ENCODE measurements around the gene DDX42. TPM values are rescaled to one million over a fixed set of nuclear protein-coding genes. Genes with fewer than 3 reads are reported as not detected.

DDX42 gene
- total and polyA plus RNA-seq, 2 donors (not counting 1 experiment from before 2014, with no cell fraction given) = 61.6 to 170 TPM

DNA sequence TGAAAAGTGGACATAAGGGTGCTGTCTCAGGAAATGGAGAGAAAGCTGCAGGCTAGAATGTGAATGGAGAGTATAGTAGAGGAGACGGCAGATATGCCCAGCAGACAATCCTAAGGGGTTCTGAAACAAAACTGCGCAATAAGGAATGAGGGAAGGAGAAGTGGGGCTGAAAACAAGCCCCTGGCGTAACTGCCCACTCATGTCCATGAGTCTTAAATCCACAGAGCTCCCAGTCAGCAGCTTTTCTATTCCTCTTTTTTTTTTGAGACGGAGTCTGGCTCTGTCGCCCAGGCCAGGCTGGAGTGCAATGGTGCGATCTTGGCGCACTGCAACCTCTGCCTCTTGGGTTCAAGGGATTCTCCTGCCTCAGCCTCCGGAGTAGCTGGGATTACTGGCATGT lies 38.3 kb upstream of the DDX42 start:
- Histone ChIP-seq H3K27me3 (replicated peaks in 1 of 4; ENCODE audit: control extremely low read depth in 1 of 4, control insufficient read depth in 3 of 4, insufficient read depth in 4 of 4, low read length in 3 of 4) (no peaks in the 10 kb centered on the region), H2AFZ (ENCODE audit: insufficient read depth, low read depth, low read length, poor library complexity, severe bottlenecking) (no peak overlapping the region), H3K4me1 (ENCODE audit: control insufficient read depth in 2 of 2, insufficient read depth in 2 of 2, low read length in 2 of 2) (peaks cover 6 to 7% of the 10 kb centered on the region in 2 donors), H3K27ac (ENCODE audit: low read length in 2 of 2) (no peak overlapping the region), H3K79me2 (ENCODE audit: control insufficient read depth, insufficient read depth, low read length) (peaks cover 81% of the 10 kb centered on the region), H4K20me1 (ENCODE audit: control insufficient read depth, insufficient read depth, low read length, poor library complexity, severe bottlenecking) (no peaks in the 10 kb centered on the region), H3K36me3 (replicated peaks in 1 of 2; ENCODE audit: control extremely low read depth in 1 of 2, control insufficient read depth in 1 of 2, extremely low read depth in 1 of 2, insufficient read depth in 2 of 2, low read length in 1 of 2) (peaks cover 0 to 5% of the 10 kb centered on the region in 2 experiments), H3K4me2 (replicated peaks; ENCODE audit: low read depth, low read length, poor library complexity, severe bottlenecking) (no peak overlapping the region), H3K9me3 (ENCODE audit: control extremely low read depth in 1 of 3, control insufficient read depth in 2 of 3, insufficient read depth in 1 of 3, low read length in 2 of 3) (no peaks in the 10 kb centered on the region), H3K4me3 (ENCODE audit: control extremely low read depth in 1 of 5, extremely low read depth in 1 of 5, insufficient read depth in 1 of 5, low read depth in 2 of 5, low read length in 4 of 5) (no peak overlapping the region), H3K9ac (ENCODE audit: low read length) (no peak overlapping the region)
- TF ChIP-seq, protein P1, sequence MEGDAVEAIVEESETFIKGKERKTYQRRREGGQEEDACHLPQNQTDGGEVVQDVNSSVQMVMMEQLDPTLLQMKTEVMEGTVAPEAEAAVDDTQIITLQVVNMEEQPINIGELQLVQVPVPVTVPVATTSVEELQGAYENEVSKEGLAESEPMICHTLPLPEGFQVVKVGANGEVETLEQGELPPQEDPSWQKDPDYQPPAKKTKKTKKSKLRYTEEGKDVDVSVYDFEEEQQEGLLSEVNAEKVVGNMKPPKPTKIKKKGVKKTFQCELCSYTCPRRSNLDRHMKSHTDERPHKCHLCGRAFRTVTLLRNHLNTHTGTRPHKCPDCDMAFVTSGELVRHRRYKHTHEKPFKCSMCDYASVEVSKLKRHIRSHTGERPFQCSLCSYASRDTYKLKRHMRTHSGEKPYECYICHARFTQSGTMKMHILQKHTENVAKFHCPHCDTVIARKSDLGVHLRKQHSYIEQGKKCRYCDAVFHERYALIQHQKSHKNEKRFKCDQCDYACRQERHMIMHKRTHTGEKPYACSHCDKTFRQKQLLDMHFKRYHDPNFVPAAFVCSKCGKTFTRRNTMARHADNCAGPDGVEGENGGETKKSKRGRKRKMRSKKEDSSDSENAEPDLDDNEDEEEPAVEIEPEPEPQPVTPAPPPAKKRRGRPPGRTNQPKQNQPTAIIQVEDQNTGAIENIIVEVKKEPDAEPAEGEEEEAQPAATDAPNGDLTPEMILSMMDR (IDR thresholded peaks at IDR 0.05) = no peak
- TF ChIP-seq EZH2 (IDR thresholded peaks at IDR 0.05; ENCODE audit: borderline replicate concordance, insufficient read depth, low read depth, low read length, poor library complexity, severe bottlenecking) = no peak
- DNase-seq (no peak), ATAC-seq (ENCODE audit: low read depth) (no peak)
- intact Hi-C loops (cut with micrococcal nuclease) = no loop called here
- no peak overlapping the region for H3K4me3 Mint-ChIP-seq
- ChIA-PET POLR2A (interaction anchor here (0.9 kb wide), 1 partner anchor 70 kb away, joined by 4 read pairs; no protein-coding TSS in a partner anchor), CTCF (interaction anchor here (0.8 to 1.0 kb wide), 2 partner anchors 35 to 124 kb away, joined by 3 to 7 read pairs; partner anchors contain the start of gene LIMD2)
- H3K27me3 Mint-ChIP-seq = no peaks in the 10 kb centered on the region
- H3K9me3 Mint-ChIP-seq (ENCODE audit: insufficient read depth) = no peaks in the 10 kb centered on the region
- peaks cover 10% of the 10 kb centered on the region for H3K4me1 Mint-ChIP-seq
- WGBS (ENCODE audit: insufficient coverage) = 98% methylated on average over 8 of the region's 8 CpGs
- no peak overlapping the region for H3K27ac Mint-ChIP-seq

DNA sequence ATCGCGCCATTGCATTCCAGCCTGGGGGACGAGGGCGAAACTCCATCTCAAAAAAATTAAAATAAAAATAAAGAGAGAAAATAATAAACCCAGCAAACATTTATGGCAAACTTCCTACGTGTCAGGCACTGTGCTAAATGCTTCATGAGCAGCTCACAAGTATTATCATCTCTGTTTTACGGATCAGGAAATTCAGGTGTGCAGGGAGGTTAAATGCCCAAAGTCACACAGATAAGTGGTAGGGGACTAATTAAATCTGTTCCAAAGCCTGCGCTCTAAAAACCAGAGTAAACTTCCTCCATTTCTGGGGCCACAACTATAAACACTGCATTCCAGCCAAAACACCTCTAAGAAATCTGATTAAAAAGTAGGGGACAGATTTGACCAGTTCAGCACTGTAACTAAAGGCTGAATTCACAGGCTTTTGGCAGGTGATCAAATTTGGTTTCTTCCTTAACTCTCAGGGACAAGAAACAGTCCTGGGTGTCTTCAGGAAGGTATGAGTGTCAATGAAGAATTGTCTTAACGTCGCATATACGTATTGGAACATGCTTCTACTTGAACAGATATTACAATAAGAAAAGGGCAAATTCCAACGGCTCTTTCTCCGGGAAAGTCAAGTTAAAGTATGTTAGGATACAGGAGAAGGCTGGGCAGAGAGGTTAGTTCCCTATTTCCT lies 33.4 kb upstream of the DDX42 start:
- H3K9me3 ChIP-seq (ENCODE audit: control extremely low read depth in 1 of 3, control insufficient read depth in 2 of 3, insufficient read depth in 1 of 3, low read length in 2 of 3) = peaks cover 0 to 4% (median 0%) of the 10 kb centered on the region in 3 donors
- H4K20me1 ChIP-seq (ENCODE audit: control insufficient read depth, insufficient read depth, low read length, poor library complexity, severe bottlenecking) = no peaks in the 10 kb centered on the region
- CTCF ChIA-PET = interaction anchor here (1.0 kb wide), 1 partner anchor 27 kb away, joined by 3 read pairs; no protein-coding TSS in a partner anchor
- peaks cover 40% of the 10 kb centered on the region for H3K79me2 ChIP-seq (ENCODE audit: control insufficient read depth, insufficient read depth, low read length)
- peak overlapping the region; percentile 89 for H3K4me3 Mint-ChIP-seq
- ATAC-seq (ENCODE audit: low read depth) (no peak), DNase-seq (no peak)
- peaks cover 1 to 2% of the 10 kb centered on the region in 2 experiments for H3K36me3 ChIP-seq (replicated peaks in 1 of 2; ENCODE audit: control extremely low read depth in 1 of 2, control insufficient read depth in 1 of 2, extremely low read depth in 1 of 2, insufficient read depth in 2 of 2, low read length in 1 of 2)
- no peaks in the 10 kb centered on the region for H3K27me3 Mint-ChIP-seq
- H3K4me1 ChIP-seq (ENCODE audit: control insufficient read depth in 2 of 2, insufficient read depth in 2 of 2, low read length in 2 of 2) = peaks cover 15 to 28% of the 10 kb centered on the region in 2 donors
- H3K27ac Mint-ChIP-seq = peak overlapping the region; percentile 93
- peak overlapping the region; percentile 79 to 99 (median 93) for H3K4me3 ChIP-seq (ENCODE audit: control extremely low read depth in 1 of 5, extremely low read depth in 1 of 5, insufficient read depth in 1 of 5, low read depth in 2 of 5, low read length in 4 of 5)
- peak overlapping the region; percentile 94 for H2AFZ ChIP-seq (ENCODE audit: insufficient read depth, low read depth, low read length, poor library complexity, severe bottlenecking)
- POLR2A ChIA-PET = interaction anchor here (0.8 to 2.7 kb wide), 3 partner anchors 14 to 42 kb away, joined by 3 to 86 read pairs (median 11); partner anchors contain the start of genes CCDC47, DDX42 and LIMD2
- WGBS (ENCODE audit: insufficient coverage) = no CpG with 5 or more reads among the region's 12 CpGs
- peak overlapping the region; percentile 94 for H3K4me2 ChIP-seq (replicated peaks; ENCODE audit: low read depth, low read length, poor library complexity, severe bottlenecking)
- TF ChIP-seq, protein P1 (IDR thresholded peaks at IDR 0.05) = no peak
- TF ChIP-seq EZH2 (IDR thresholded peaks at IDR 0.05; ENCODE audit: borderline replicate concordance, insufficient read depth, low read depth, low read length, poor library complexity, severe bottlenecking) = no peak
- intact Hi-C loops (cut with micrococcal nuclease) = loop anchor here (1.0 to 10.0 kb wide), 9 partner anchors 33 to 1314 kb away; partner anchors contain the start of genes CCDC47, CEP95, DCAF7 and DDX5
- peaks cover 28% of the 10 kb centered on the region for H3K4me1 Mint-ChIP-seq
- H3K27me3 ChIP-seq (replicated peaks in 1 of 4; ENCODE audit: control extremely low read depth in 1 of 4, control insufficient read depth in 3 of 4, insufficient read depth in 4 of 4, low read length in 3 of 4) = no peaks in the 10 kb centered on the region
- peak overlapping the region; percentile 99 for H3K9ac ChIP-seq (ENCODE audit: low read length)
- H3K9me3 Mint-ChIP-seq (ENCODE audit: insufficient read depth) = no peaks in the 10 kb centered on the region
- H3K27ac ChIP-seq (ENCODE audit: low read length in 2 of 2) = peak overlapping the region; percentile 97
